ENCODE measurements around the gene PDZD2.

- TF ChIP-seq CTCF (IDR thresholded peaks at IDR 0.05) (no peak), POLR2A (IDR thresholded peaks at IDR 0.05) (no peak)
Observed at GRCh38 chr5:31824869-31825517, 186.1 kb downstream of the PDZD2 start.

Data from stomach (tissue), 4 donors.